SK-N-SH (cell line): ENCODE results near the gene ATP5F1D. TPM values are rescaled to one million over a fixed set of nuclear protein-coding genes. Genes with fewer than 3 reads are reported as not detected.

Experiments
- CTCF ChIA-PET: fragments of 300-600, 350-600 bp; formaldehyde crosslinking; extraction: SDS; loops from one replicate; lab custom pipeline; 2021; lab: Yijun Ruan, JAX
- POLR2A ChIA-PET: fragments of 350-600 bp; sonication (Branson Sonifier 250); formaldehyde crosslinking; extraction: SDS; loops from one replicate; lab custom pipeline; 2020; ENCODE audit warnings: antibody characterized with exemption, inconsistent platforms; lab: Yijun Ruan, JAX
- DNase-seq: peaks from one replicate; pipeline ENCODE4 v3.0.0; 2012
- H2AFZ ChIP-seq: fragments of 200-600 bp; sonication (generic); 2 replicates; pipeline ENCODE4 v1.8.1; 2016; ENCODE audit warnings: antibody characterized with exemption, mild to moderate bottlenecking, low read depth
- H3F3A ChIP-seq: fragments of 200-600 bp; sonication (generic); replicated peaks from 2 replicates; pipeline ENCODE3; 2016; ENCODE audit warnings: antibody characterized with exemption, mild to moderate bottlenecking; ENCODE audit not compliant: insufficient read depth
- H3K27ac ChIP-seq, 2 experiments: fragments of 200-500 bp in 1 of 2; fragments of 200-600 bp in 1 of 2; sonication (Bioruptor generic) in 1 of 2; sonication (generic), shearing (Covaris generic) in 1 of 2; 2 replicates each; pipeline versions ENCODE4 v1.5.1 to v1.6.1; 2014 to 2016; ENCODE audit warnings: low read depth in 2 of 2, inconsistent platforms in 1 of 2, low read length in 1 of 2, mild to moderate bottlenecking in 1 of 2, mixed read lengths in 1 of 2
- H3K27me3 ChIP-seq: fragments of 200-600 bp; sonication (generic), shearing (Covaris generic); 2 replicates; pipeline ENCODE4 v1.6.1; 2016; ENCODE audit warnings: mixed run types; ENCODE audit not compliant: insufficient read depth
- H3K36me3 ChIP-seq, 2 experiments: fragments of 200-500 bp in 1 of 2; fragments of 200-600 bp in 1 of 2; sonication (Bioruptor generic) in 1 of 2; sonication (generic) in 1 of 2; replicated peaks in 1 of 2; 2 replicates each; pipeline versions ENCODE3 to v1.5.1; 2014 to 2016; ENCODE audit warnings: low read length in 1 of 2, mild to moderate bottlenecking in 1 of 2; ENCODE audit not compliant: insufficient read depth in 2 of 2, control insufficient read depth in 1 of 2
- H3K4me1 ChIP-seq, 2 experiments: fragments of 200-500 bp in 1 of 2; fragments of 200-600 bp in 1 of 2; sonication (Bioruptor generic) in 1 of 2; sonication (generic), shearing (Covaris generic) in 1 of 2; 2 replicates each; pipeline versions ENCODE4 v1.5.1 to v1.6.1; 2014 to 2016; ENCODE audit warnings: low read depth in 1 of 2, low read length in 1 of 2, mixed run types in 1 of 2; ENCODE audit not compliant: insufficient read depth in 2 of 2, control insufficient read depth in 1 of 2
- H3K4me2 ChIP-seq: fragments of 200-600 bp; sonication (generic), shearing (Covaris generic); 2 replicates; pipeline ENCODE4 v1.6.1; 2017; ENCODE audit warnings: mixed run types
- H3K4me3 ChIP-seq, 2 experiments: fragments of 200-500 bp in 1 of 2; fragments of 200-600 bp in 1 of 2; sonication (Bioruptor generic) in 1 of 2; sonication (generic), shearing (Covaris generic) in 1 of 2; 2 replicates each; pipeline versions ENCODE4 v1.5.1 to v1.8.1; 2014 to 2016; ENCODE audit warnings: low read depth in 2 of 2, inconsistent platforms in 1 of 2, low read length in 1 of 2, mild to moderate bottlenecking in 1 of 2, mixed read lengths in 1 of 2, moderate library complexity in 1 of 2
- H3K79me2 ChIP-seq: fragments of 200-600 bp; sonication (generic); 2 replicates; pipeline ENCODE4 v1.8.1; 2017; ENCODE audit warnings: mild to moderate bottlenecking; ENCODE audit not compliant: insufficient read depth
- H3K9ac ChIP-seq: fragments of 200-600 bp; sonication (generic); 2 replicates; pipeline ENCODE4 v1.6.1; 2017; ENCODE audit warnings: mixed run types
- H3K9me2 ChIP-seq: fragments of 200-600 bp; sonication (generic); 2 replicates; pipeline ENCODE4 v1.6.1; 2017; ENCODE audit warnings: mixed run types
- H3K9me3 ChIP-seq: fragments of 200-600 bp; sonication (generic); 2 replicates; pipeline ENCODE4 v1.6.1; 2017; ENCODE audit warnings: mixed run types, mild to moderate bottlenecking, moderate library complexity
- H4K20me1 ChIP-seq: fragments of 200-600 bp; sonication (generic); 2 replicates; pipeline ENCODE4 v1.6.1; 2017; ENCODE audit warnings: mild to moderate bottlenecking, mixed run types; ENCODE audit not compliant: insufficient read depth
- CTCF ChIP-seq: fragments of 200-600 bp; sonication (generic); IDR thresholded peaks from 2 replicates; pipeline ENCODE4 v1.6.1; 2017; ENCODE audit warnings: antibody characterized with exemption, mild to moderate bottlenecking, moderate library complexity
- ELF1 ChIP-seq: IDR thresholded peaks from 2 replicates; pipeline ENCODE4 v1.4.0; 2012
- GATA2 ChIP-seq: sonication (generic); formaldehyde crosslinking; IDR thresholded peaks from 2 replicates; pipeline ENCODE4 v1.5.0; 2020; ENCODE audit warnings: mild to moderate bottlenecking, missing genetic modification reagents
- IRF3 ChIP-seq: fragments of 150-350 bp; IDR thresholded peaks from 2 replicates; pipeline ENCODE4 v1.6.1; 2016; ENCODE audit warnings: mild to moderate bottlenecking, low read depth, low read length
- MXI1 ChIP-seq: IDR thresholded peaks from 2 replicates; pipeline ENCODE4 v1.6.1; 2012; ENCODE audit warnings: mild to moderate bottlenecking, low read depth, low read length, improper control_type of control experiment
- NFIC ChIP-seq: IDR thresholded peaks from 2 replicates; pipeline ENCODE4 v1.4.0; 2012; ENCODE audit warnings: borderline replicate concordance
- POLR2AphosphoS5 ChIP-seq: IDR thresholded peaks from 2 replicates; pipeline ENCODE4 v1.6.1; 2012; ENCODE audit warnings: low read depth, low read length
- RCOR1 ChIP-seq: fragments of 150-350 bp; IDR thresholded peaks from 2 replicates; pipeline ENCODE4 v1.6.1; 2017; ENCODE audit warnings: antibody characterized with exemption, low read length
- RXRA ChIP-seq: IDR thresholded peaks from 2 replicates; pipeline ENCODE4 v1.4.0; 2012; ENCODE audit warnings: low read depth, mild to moderate bottlenecking, borderline replicate concordance
- SIN3A ChIP-seq: IDR thresholded peaks from 2 replicates; pipeline ENCODE4 v1.6.1; 2012; ENCODE audit warnings: low read depth, mild to moderate bottlenecking, low read length, moderate library complexity, borderline replicate concordance
- TAF1 ChIP-seq: IDR thresholded peaks from 2 replicates; pipeline ENCODE4 v1.6.1; 2012; ENCODE audit warnings: low read depth, mild to moderate bottlenecking, low read length, moderate library complexity, borderline replicate concordance
- TCF12 ChIP-seq: IDR thresholded peaks from 2 replicates; pipeline ENCODE4 v1.4.0; 2012
- ZBTB33 ChIP-seq: IDR thresholded peaks from 2 replicates; pipeline ENCODE4 v1.4.0; 2012; ENCODE audit warnings: low read depth, borderline replicate concordance
- WGBS: methylation state at CpG from one replicate; pipeline ENCODE4 v1.1.6; 2017; ENCODE audit warnings: low lambda C conversion rate; 5-methylcytosine and 5-hydroxymethylcytosine counted together
- polyA plus RNA-seq, 3 experiments: library from polyadenylated mRNA; depleted of rRNA; stranded (reverse); fragments of >200 nt; gene quantifications; 2 replicates each; pipeline ENCODE4 v1.2.3, GENCODE V29; 2012

Gene ATP5F1D
- polyA plus RNA-seq, 1 of the 3 experiments (the other 2 are of a cell fraction) = 226 TPM

GRCh38 chr19:1229056-1229923 lies 12.3 kb upstream of the ATP5F1D start:
- Histone ChIP-seq H3K27ac (no peak overlapping the region), H3K9me2 (no peaks in the 10 kb centered on the region), H3F3A (peaks cover 14% of the 10 kb centered on the region), H2AFZ (no peak overlapping the region), H3K9ac (no peak overlapping the region), H3K4me3 (no peak overlapping the region), H3K4me2 (no peak overlapping the region), H3K9me3 (no peaks in the 10 kb centered on the region), H3K79me2 (no peaks in the 10 kb centered on the region), H4K20me1 (peaks cover 17% of the 10 kb centered on the region), H3K36me3 (peaks cover 0 to 54% of the 10 kb centered on the region in 2 experiments), H3K4me1 (no peaks in the 10 kb centered on the region), H3K27me3 (no peaks in the 10 kb centered on the region)
- WGBS = 98% methylated on average over 111 of the region's 158 CpGs
- TF ChIP-seq TAF1 = no peak
- no peak for TF ChIP-seq RXRA
- TF ChIP-seq TCF12 = no peak
- TF ChIP-seq SIN3A = no peak
- TF ChIP-seq CTCF = no peak
- no peak for TF ChIP-seq RCOR1
- no peak for TF ChIP-seq ELF1
- TF ChIP-seq IRF3 = no peak
- TF ChIP-seq MXI1 = no peak
- TF ChIP-seq NFIC = no peak
- TF ChIP-seq ZBTB33 = no peak
- TF ChIP-seq GATA2 (CRISPR knock-in tag) = no peak
- TF ChIP-seq POLR2AphosphoS5 = no peak
- POLR2A ChIA-PET = interaction anchor here (1.1 kb wide), 1 partner anchor 41 kb away, joined by 3 read pairs; no protein-coding TSS in a partner anchor
- CTCF ChIA-PET = interaction anchor here (1.0 to 2.3 kb wide), 4 partner anchors 11 to 50 kb away, joined by 3 to 5 read pairs (median 4); no protein-coding TSS in a partner anchor
- DNase-seq = no peak
